ENCODE results near the gene ABHD10.

Gene ABHD10

GRCh38 chr3:112000966-112001365 is 22.1 kb downstream of the ABHD10 start:
- H3K9me2 ChIP-seq (replicated peaks; ENCODE audit: insufficient read depth, low read length): no peaks in the 10 kb centered on the region
- H3K4me2 ChIP-seq (ENCODE audit: low read depth, low read length, poor library complexity, severe bottlenecking): no peak overlapping the region
- H3K27me3 ChIP-seq (ENCODE audit: low read length): no peaks in the 10 kb centered on the region
- H3K9me3 ChIP-seq (ENCODE audit: insufficient read depth, low read length): no peaks in the 10 kb centered on the region
- H3F3A ChIP-seq (ENCODE audit: insufficient read depth): no peaks in the 10 kb centered on the region
- no peaks in the 10 kb centered on the region for H3K36me3 ChIP-seq (ENCODE audit: low read length)
- no peak overlapping the region for H3K4me3 ChIP-seq (ENCODE audit: insufficient read depth, low read length, poor library complexity, severe bottlenecking)
- H2AFZ ChIP-seq (ENCODE audit: low read depth, low read length, severe bottlenecking): no peak overlapping the region
- H3K27ac ChIP-seq (ENCODE audit: low read depth, low read length): no peak overlapping the region
- H3K9ac ChIP-seq (ENCODE audit: low read length): no peak overlapping the region
- no peaks in the 10 kb centered on the region for H3K79me2 ChIP-seq (ENCODE audit: insufficient read depth, low read length)
- H4K20me1 ChIP-seq (ENCODE audit: low read depth, low read length): no peaks in the 10 kb centered on the region
- TF ChIP-seq, protein P1, sequence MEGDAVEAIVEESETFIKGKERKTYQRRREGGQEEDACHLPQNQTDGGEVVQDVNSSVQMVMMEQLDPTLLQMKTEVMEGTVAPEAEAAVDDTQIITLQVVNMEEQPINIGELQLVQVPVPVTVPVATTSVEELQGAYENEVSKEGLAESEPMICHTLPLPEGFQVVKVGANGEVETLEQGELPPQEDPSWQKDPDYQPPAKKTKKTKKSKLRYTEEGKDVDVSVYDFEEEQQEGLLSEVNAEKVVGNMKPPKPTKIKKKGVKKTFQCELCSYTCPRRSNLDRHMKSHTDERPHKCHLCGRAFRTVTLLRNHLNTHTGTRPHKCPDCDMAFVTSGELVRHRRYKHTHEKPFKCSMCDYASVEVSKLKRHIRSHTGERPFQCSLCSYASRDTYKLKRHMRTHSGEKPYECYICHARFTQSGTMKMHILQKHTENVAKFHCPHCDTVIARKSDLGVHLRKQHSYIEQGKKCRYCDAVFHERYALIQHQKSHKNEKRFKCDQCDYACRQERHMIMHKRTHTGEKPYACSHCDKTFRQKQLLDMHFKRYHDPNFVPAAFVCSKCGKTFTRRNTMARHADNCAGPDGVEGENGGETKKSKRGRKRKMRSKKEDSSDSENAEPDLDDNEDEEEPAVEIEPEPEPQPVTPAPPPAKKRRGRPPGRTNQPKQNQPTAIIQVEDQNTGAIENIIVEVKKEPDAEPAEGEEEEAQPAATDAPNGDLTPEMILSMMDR (IDR thresholded peaks at IDR 0.05; ENCODE audit: insufficient read depth, low read length, poor library complexity, severe bottlenecking): no peak
- TF ChIP-seq EZH2phosphoT487 (conservative IDR thresholded peaks at IDR 0.05; ENCODE audit: low read length): no peak

- H3K9me2 ChIP-seq (replicated peaks; ENCODE audit: insufficient read depth, low read length): no peaks in the 10 kb centered on the region
- H3K27me3 ChIP-seq (ENCODE audit: low read length): no peaks in the 10 kb centered on the region
- H3K9ac ChIP-seq (ENCODE audit: low read length): no peak overlapping the region
- H3K79me2 ChIP-seq (ENCODE audit: insufficient read depth, low read length): no peaks in the 10 kb centered on the region
- H2AFZ ChIP-seq (ENCODE audit: low read depth, low read length, severe bottlenecking): no peak overlapping the region
- H4K20me1 ChIP-seq (ENCODE audit: low read depth, low read length): no peaks in the 10 kb centered on the region
- no peak overlapping the region for H3K4me3 ChIP-seq (ENCODE audit: insufficient read depth, low read length, poor library complexity, severe bottlenecking)
- no peak for TF ChIP-seq EZH2phosphoT487 (conservative IDR thresholded peaks at IDR 0.05; ENCODE audit: low read length)
- TF ChIP-seq, protein P1 (IDR thresholded peaks at IDR 0.05; ENCODE audit: insufficient read depth, low read length, poor library complexity, severe bottlenecking): no peak
- H3K4me2 ChIP-seq (ENCODE audit: low read depth, low read length, poor library complexity, severe bottlenecking): no peak overlapping the region
- no peaks in the 10 kb centered on the region for H3K9me3 ChIP-seq (ENCODE audit: insufficient read depth, low read length)
- no peaks in the 10 kb centered on the region for H3F3A ChIP-seq (ENCODE audit: insufficient read depth)
- no peaks in the 10 kb centered on the region for H3K36me3 ChIP-seq (ENCODE audit: low read length)
- H3K27ac ChIP-seq (ENCODE audit: low read depth, low read length): no peak overlapping the region
Observed at GRCh38 chr3:112001526-112001925, 22.7 kb downstream of the ABHD10 start.

DNA sequence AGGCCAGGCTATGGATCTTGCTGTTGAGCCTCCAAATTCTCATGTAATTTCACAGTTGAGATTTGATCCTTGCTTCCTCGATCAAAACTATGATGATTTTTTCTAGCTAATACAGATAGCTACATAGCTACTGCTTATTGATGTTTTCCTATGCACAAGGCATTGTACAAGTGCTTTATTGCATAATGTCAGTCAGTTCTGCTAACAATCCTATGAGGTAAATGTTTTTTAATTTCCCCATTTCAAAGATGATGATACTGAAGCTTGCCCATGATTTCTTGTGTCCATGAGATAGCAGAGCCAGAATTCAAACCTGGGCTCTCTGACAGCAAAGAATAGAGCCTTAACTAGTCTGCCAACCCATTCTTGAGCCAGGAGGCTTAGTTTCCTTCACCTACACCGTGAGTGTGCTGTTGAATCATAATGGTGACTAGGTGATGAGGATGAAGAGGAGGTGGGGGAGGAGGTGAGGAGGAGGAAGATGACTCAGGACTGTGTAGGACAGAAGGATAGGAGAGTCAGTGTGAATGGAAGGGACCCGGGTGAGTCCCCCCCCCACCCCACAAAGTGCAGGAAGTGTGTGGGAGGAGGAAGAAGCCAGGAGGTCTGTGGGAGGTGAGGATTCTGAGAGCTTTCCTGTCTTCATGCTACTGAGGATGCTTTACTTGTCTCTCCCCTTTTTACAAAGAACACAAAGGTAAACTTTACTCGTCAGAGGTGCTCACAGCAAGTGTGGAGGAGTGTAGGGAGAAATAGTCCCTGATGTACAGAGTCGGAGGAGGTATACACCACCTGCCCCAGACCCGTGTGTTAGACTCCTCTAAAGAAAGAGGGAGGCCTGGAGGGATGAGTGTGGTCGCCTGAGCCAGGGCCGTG is 23.5 kb downstream of the ABHD10 start:
- Histone ChIP-seq H3K4me2 (ENCODE audit: low read depth, low read length, poor library complexity, severe bottlenecking) (no peak overlapping the region), H2AFZ (ENCODE audit: low read depth, low read length, severe bottlenecking) (no peak overlapping the region)

More for the DNA sequence above, 23.5 kb downstream of the ABHD10 start:
- TF ChIP-seq, protein P1 (IDR thresholded peaks at IDR 0.05; ENCODE audit: insufficient read depth, low read length, poor library complexity, severe bottlenecking): no peak
- TF ChIP-seq EZH2phosphoT487 (conservative IDR thresholded peaks at IDR 0.05; ENCODE audit: low read length): no peak
- H3K4me3 ChIP-seq (ENCODE audit: insufficient read depth, low read length, poor library complexity, severe bottlenecking): no peak overlapping the region
- no peaks in the 10 kb centered on the region for H4K20me1 ChIP-seq (ENCODE audit: low read depth, low read length)
- no peaks in the 10 kb centered on the region for H3F3A ChIP-seq (ENCODE audit: insufficient read depth)
- no peaks in the 10 kb centered on the region for H3K9me3 ChIP-seq (ENCODE audit: insufficient read depth, low read length)
- H3K9me2 ChIP-seq (replicated peaks; ENCODE audit: insufficient read depth, low read length): no peaks in the 10 kb centered on the region
- H3K36me3 ChIP-seq (ENCODE audit: low read length): no peaks in the 10 kb centered on the region
- no peaks in the 10 kb centered on the region for H3K27me3 ChIP-seq (ENCODE audit: low read length)
- no peaks in the 10 kb centered on the region for H3K79me2 ChIP-seq (ENCODE audit: insufficient read depth, low read length)
- H3K9ac ChIP-seq (ENCODE audit: low read length): no peak overlapping the region
- H3K27ac ChIP-seq (ENCODE audit: low read depth, low read length): no peak overlapping the region

All from SU-DHL-6 (cell line).